SH-SY5Y (cell line): ENCODE measurements around the gene INF2.

ENCODE experiments used
- GATA2 ChIP-seq: IDR thresholded peaks from 2 replicates; pipeline ENCODE4 v1.6.1; 2011; ENCODE audit warnings: mild to moderate bottlenecking, low read depth, low read length
- GATA3 ChIP-seq: IDR thresholded peaks from 2 replicates; pipeline ENCODE4 v1.6.1; 2011; ENCODE audit warnings: low read depth, mild to moderate bottlenecking, low read length, moderate library complexity

DNA sequence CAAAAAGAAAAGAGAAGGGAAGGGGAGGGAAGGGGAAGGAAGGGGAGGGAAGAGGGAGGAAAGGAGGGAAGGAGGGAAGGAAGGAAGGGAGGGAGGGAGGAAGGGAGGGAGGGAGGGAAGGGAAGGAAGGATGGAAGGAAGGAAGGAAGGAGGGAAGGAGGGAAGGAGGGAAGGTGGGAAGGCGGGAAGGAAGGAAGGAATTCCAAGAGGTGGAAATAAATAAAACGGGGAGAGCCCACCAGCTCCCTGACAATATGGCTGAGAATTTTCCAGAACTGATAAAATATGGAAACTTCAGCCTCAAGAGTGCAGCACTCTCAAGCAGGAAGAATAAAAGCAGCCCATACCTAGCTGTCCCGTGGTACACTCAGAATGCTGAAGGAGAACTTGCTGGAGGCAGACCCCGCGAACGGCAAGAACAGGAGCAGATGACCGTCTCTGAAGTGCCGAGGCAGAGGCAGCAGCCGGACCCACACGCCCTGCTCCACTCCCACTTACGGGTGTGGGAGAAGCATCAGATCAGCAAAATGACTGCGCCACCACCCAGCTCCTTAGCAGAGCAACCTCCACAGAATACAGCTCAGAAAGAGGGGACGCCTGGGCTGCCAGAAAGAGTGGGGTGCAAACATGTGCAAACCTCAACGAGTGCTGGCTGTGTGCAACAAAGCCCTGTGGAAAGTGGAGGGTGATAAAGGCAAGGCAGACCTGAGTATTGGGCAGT, 34.1 kb upstream of the INF2 start:
- no peak for TF ChIP-seq GATA2
- TF ChIP-seq GATA3 = no peak
